Measurements from ENCODE around the gene CHST1.
A peak's percentile ranks its signal among the peaks of the same experiment; 100 is the strongest.

CHST1 gene

DNA sequence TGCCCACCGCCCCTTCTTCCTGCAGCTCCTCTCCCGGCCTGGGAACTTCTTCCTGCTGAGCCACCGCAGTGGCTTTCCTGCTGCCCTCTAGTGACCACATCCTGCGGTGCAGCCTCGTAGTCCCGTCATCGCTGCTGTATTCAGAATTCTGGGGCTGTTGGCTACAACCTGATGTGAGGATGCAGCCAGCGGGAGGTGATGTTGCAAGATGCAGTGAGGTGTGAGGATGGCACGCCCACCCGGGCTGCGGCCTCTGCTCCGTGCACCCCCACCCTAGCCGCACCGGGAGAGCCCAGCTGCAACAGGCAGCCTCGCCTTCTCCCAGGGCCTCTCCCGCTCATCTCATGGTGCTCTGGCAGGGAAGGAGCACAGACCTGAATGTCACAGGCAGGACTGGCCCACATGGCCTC is 10.1 kb downstream of the CHST1 start:
- H3K4me3 ChIP-seq (ENCODE audit: low read depth, low read length): no peak overlapping the region
- TF ChIP-seq, protein P1, sequence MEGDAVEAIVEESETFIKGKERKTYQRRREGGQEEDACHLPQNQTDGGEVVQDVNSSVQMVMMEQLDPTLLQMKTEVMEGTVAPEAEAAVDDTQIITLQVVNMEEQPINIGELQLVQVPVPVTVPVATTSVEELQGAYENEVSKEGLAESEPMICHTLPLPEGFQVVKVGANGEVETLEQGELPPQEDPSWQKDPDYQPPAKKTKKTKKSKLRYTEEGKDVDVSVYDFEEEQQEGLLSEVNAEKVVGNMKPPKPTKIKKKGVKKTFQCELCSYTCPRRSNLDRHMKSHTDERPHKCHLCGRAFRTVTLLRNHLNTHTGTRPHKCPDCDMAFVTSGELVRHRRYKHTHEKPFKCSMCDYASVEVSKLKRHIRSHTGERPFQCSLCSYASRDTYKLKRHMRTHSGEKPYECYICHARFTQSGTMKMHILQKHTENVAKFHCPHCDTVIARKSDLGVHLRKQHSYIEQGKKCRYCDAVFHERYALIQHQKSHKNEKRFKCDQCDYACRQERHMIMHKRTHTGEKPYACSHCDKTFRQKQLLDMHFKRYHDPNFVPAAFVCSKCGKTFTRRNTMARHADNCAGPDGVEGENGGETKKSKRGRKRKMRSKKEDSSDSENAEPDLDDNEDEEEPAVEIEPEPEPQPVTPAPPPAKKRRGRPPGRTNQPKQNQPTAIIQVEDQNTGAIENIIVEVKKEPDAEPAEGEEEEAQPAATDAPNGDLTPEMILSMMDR (IDR thresholded peaks at IDR 0.05; ENCODE audit: low read depth, low read length): peak; percentile 98
- in situ Hi-C loops (cut with HindIII; ENCODE audit: low sequenced_read_pairs): loop anchor here (25.0 kb wide), 1 partner anchor 268 kb away; no protein-coding TSS in a partner anchor
- peak; percentile 69 for DNase-seq (ENCODE audit: low read depth, low spot score)

DNA sequence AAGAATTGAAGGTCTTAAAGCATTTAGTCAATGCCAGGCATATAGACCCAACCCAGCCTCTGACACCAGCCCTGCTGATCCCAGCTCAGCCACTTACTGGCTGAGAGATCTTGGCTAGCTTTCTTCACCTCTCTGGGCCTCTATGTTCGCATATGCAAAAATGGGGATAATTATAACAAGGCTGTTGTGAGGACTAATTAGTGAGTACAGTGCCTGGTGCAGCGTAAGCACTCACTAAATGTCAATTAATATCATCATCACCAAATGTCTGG is 10.5 kb downstream of the CHST1 start:
- H3K4me3 ChIP-seq (ENCODE audit: low read depth, low read length): no peak overlapping the region
- in situ Hi-C loops (cut with HindIII; ENCODE audit: low sequenced_read_pairs): loop anchor here (25.0 kb wide), 1 partner anchor 268 kb away; no protein-coding TSS in a partner anchor
- no peak for DNase-seq (ENCODE audit: low read depth, low spot score)
- TF ChIP-seq, protein P1 (IDR thresholded peaks at IDR 0.05; ENCODE audit: low read depth, low read length): no peak

DNA sequence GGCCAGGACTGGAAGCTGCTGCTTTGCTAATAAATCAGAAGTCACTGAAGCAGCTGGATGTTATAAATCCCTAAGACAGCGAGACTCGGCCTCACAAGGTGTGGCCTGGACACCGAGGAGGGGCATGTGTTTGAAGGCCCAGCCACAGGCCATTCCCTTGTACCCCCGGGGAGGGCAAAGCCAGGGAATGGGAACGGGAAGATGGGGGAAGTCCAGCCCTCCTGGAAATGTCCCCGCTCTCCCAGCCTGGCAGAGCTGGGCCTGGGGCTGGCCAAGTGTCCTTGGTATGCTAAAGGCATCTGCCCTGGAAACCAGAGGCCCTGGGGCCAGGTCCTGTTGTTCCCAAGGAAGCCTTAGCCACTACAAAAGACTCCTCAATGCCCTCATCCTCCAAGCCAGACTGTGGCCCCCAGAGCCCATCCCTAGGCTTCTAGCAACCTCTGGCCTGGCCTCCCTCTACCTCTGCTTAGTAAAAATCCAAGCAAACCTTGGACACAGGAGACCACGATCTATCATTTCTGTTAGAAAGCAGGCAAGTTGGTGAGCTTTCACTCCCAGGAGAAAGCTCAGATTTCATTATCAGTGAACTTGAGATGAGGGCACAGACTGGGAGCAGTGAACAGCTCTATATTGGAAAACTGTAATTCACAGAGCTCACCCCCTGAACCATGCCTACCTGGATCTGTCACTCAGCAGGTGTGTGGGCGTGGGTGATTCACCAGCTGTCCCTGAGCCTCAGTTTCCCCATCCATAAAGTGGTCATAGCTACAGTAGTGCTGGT is 11.0 kb downstream of the CHST1 start:
- H3K4me3 ChIP-seq (ENCODE audit: low read depth, low read length): no peak overlapping the region
- TF ChIP-seq, protein P1 (IDR thresholded peaks at IDR 0.05; ENCODE audit: low read depth, low read length): no peak
- in situ Hi-C loops (cut with HindIII; ENCODE audit: low sequenced_read_pairs): loop anchor here (25.0 kb wide), 1 partner anchor 267 kb away; no protein-coding TSS in a partner anchor
- DNase-seq (ENCODE audit: low read depth, low spot score): no peak

DNA sequence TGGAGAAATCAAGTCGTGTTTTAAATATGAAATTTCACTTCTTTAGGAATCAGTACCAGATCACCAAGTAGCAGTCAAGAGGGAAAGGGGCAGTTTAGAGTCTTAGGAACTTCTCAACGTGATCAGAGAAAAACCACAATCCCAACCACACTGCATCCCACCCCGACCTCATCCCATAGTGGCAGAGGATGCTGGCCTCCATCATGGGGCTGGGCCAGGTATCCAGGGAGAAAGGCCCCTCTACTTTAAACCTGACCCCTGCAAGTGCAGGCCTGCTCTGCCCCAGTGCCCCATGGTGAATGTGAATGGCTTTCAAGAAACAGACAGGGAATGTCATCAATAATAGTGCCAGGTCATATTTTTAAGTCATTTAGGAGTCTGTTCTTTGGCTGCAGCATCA is 12.1 kb downstream of the CHST1 start:
- DNase-seq (ENCODE audit: low read depth, low spot score): no peak
- TF ChIP-seq, protein P1 (IDR thresholded peaks at IDR 0.05; ENCODE audit: low read depth, low read length): no peak
- H3K4me3 ChIP-seq (ENCODE audit: low read depth, low read length): no peak overlapping the region
- in situ Hi-C loops (cut with HindIII; ENCODE audit: low sequenced_read_pairs): loop anchor here (25.0 kb wide), 1 partner anchor 266 kb away; no protein-coding TSS in a partner anchor

DNA sequence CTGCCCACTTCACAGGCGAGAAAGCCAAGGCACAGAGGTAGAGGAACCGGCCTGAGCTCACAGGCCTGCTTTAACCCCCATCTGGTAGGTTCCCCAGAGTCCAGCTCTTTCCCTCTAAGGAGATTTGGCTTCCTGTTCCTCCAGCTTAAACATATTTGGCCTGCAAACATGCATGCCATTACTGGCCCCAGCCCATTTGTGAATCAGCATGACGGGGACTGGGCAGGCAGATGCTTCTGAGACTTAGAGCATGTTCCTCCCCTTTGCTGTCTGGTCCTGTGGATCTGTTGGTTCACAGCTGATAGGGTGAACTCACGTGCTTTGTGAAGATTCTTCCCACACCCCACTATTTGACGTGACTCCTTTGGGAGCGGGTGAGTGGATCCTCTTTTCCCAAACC is 12.6 kb downstream of the CHST1 start:
- DNase-seq (ENCODE audit: low read depth, low spot score): no peak
- in situ Hi-C loops (cut with HindIII; ENCODE audit: low sequenced_read_pairs): loop anchor here (25.0 kb wide), 1 partner anchor 265 kb away; no protein-coding TSS in a partner anchor
- no peak overlapping the region for H3K4me3 ChIP-seq (ENCODE audit: low read depth, low read length)
- TF ChIP-seq, protein P1 (IDR thresholded peaks at IDR 0.05; ENCODE audit: low read depth, low read length): no peak

DNA sequence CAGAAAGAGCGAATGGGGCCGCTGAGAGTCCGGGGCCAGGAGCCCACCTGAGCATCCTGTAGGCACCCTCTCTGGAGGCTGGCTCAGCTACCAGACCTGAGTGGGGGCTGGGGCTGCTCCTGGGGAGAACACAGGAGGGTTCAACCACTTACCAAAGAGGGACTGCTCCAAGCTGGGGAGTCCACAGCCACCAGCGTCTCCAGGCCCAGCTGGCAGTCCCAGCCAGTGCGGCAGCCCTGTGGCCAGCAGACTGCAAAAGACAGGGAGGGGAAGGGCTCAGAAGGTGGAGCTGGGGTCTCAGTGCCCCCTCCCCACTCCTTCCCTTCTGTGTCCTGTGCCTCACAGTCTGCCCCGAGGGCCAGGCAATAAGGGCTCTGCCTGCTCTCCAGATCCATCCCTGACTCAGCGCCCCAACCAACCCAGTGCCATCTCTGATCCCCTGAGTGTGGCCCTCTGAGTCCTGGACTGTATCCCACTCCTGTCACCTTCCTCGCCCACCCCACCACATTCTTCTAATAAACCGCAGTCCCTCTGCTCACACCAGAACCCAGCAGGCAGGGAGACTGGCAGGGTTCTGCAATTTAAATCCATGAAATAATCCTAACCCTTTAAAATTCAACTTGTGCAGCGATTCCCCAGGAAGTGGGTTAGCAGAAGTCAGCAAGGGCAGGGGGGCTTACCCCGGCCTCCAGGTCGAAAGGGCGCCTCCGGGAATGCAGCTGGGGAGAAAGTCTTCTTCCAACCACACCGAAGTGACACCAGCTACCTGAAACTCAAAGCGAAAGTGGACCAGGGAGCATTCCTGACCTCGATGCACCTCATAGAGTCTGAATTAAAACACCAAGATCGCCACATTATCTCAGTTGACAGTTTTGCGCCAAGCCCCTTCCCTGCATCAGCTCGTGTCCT is 13.3 kb downstream of the CHST1 start:
- in situ Hi-C loops (cut with HindIII; ENCODE audit: low sequenced_read_pairs): loop anchor here (25.0 kb wide), 1 partner anchor 265 kb away; no protein-coding TSS in a partner anchor
- no peak for DNase-seq (ENCODE audit: low read depth, low spot score)
- TF ChIP-seq, protein P1 (IDR thresholded peaks at IDR 0.05; ENCODE audit: low read depth, low read length): no peak
- H3K4me3 ChIP-seq (ENCODE audit: low read depth, low read length): no peak overlapping the region
